Colonic mucosa (tissue), 4 donors: Measurements from ENCODE around the gene EFR3B. TPM values are rescaled to one million over a fixed set of nuclear protein-coding genes. Genes with fewer than 3 reads are reported as not detected.

Experiments used
- DNase-seq: peaks from one replicate; pipeline ENCODE4 v3.0.0-alpha.2; 2020
- H3K27ac ChIP-seq: fragments of 200-600 bp; one replicate; pipeline ENCODE4 v1.8.0; 2021
- H3K27me3 ChIP-seq: fragments of 200-600 bp; one replicate; pipeline ENCODE4 v1.8.0; 2021
- H3K36me3 ChIP-seq: fragments of 200-600 bp; one replicate; pipeline ENCODE4 v1.8.0; 2021
- H3K4me1 ChIP-seq: fragments of 200-600 bp; one replicate; pipeline ENCODE4 v1.8.0; 2021; ENCODE audit warnings: mild to moderate bottlenecking
- H3K4me3 ChIP-seq: fragments of 200-600 bp; one replicate; pipeline ENCODE4 v1.8.0; 2021
- H3K9ac ChIP-seq, 2 donors: one replicate each; pipeline ENCODE4 v1.7.0; 2013; ENCODE audit warnings: control low read depth in 2 of 2, low read depth in 2 of 2, low read length in 2 of 2
- H3K9me3 ChIP-seq: fragments of 200-600 bp; one replicate; pipeline ENCODE4 v1.8.0; 2021
- intact Hi-C: fragments of 100-400 bp; cut with DNase I; formaldehyde crosslinking; loops from one replicate; pipeline ENCODE4 v1.14.1; 2022
- total RNA-seq, 2 donors: library from RNA; stranded (reverse); fragmentation: NEBNext Ultra II Directional in 1 of 2; extraction: Animal tissue kit (Norgen Biotek cat#: 25700) in 1 of 2; gene quantifications; one replicate each; pipeline ENCODE4 v1.2.1, GENCODE V29; 2021
- TF ChIP-seq, protein P1 (sequence below): fragments of 200-600 bp; IDR thresholded peaks from one replicate; pipeline ENCODE4 v1.8.0; 2022; ENCODE audit warnings: antibody characterized with exemption, mild to moderate bottlenecking
- donor health status: healthy.
- donor health status: DM: no; HTN: no; CAD: no.
- donor health status: DM: no; HTN: no; CAD: no.

Gene EFR3B
- total RNA-seq, 2 donors from 2014 or later = 1.7 to 1.8 TPM

DNA sequence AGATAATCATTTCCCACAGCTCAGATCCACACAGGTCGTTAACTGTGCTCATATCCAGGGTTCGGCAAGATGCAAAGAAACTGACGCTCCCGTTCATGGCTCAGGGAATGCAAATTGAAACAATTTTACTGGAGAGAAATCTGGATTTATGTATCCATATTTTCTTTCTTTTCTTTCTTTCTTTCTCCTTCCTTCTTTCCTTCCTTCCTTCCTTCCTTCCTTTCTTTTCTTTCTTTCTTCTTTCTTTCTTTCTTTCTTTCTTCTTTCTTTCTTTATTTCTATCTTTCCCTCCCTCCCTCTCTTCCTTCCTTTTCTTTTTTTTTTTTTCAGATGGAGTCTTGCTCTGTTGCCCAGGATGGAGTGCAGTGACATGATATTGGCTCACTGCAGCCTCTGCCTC lies 146.5 kb downstream of the EFR3B start:
- Histone ChIP-seq H3K36me3 (no peaks in the 10 kb centered on the region), H3K9me3 (no peaks in the 10 kb centered on the region), H3K4me3 (no peak overlapping the region), H3K27ac (no peak overlapping the region), H3K9ac (no peak overlapping the region), H3K4me1 (no peaks in the 10 kb centered on the region), H3K27me3 (no peaks in the 10 kb centered on the region)
- intact Hi-C loops = no loop called here
- TF ChIP-seq, protein P1, sequence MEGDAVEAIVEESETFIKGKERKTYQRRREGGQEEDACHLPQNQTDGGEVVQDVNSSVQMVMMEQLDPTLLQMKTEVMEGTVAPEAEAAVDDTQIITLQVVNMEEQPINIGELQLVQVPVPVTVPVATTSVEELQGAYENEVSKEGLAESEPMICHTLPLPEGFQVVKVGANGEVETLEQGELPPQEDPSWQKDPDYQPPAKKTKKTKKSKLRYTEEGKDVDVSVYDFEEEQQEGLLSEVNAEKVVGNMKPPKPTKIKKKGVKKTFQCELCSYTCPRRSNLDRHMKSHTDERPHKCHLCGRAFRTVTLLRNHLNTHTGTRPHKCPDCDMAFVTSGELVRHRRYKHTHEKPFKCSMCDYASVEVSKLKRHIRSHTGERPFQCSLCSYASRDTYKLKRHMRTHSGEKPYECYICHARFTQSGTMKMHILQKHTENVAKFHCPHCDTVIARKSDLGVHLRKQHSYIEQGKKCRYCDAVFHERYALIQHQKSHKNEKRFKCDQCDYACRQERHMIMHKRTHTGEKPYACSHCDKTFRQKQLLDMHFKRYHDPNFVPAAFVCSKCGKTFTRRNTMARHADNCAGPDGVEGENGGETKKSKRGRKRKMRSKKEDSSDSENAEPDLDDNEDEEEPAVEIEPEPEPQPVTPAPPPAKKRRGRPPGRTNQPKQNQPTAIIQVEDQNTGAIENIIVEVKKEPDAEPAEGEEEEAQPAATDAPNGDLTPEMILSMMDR = no peak
- no peak for DNase-seq

GRCh38 chr2:25190536-25190935 lies 148.7 kb downstream of the EFR3B start:
- intact Hi-C loops = no loop called here
- H3K9me3 ChIP-seq = no peaks in the 10 kb centered on the region
- no peaks in the 10 kb centered on the region for H3K27me3 ChIP-seq
- H3K9ac ChIP-seq = no peak overlapping the region
- H3K4me3 ChIP-seq = no peak overlapping the region
- DNase-seq = no peak
- no peaks in the 10 kb centered on the region for H3K36me3 ChIP-seq
- no peaks in the 10 kb centered on the region for H3K4me1 ChIP-seq
- H3K27ac ChIP-seq = no peak overlapping the region
- TF ChIP-seq, protein P1 = no peak

DNA sequence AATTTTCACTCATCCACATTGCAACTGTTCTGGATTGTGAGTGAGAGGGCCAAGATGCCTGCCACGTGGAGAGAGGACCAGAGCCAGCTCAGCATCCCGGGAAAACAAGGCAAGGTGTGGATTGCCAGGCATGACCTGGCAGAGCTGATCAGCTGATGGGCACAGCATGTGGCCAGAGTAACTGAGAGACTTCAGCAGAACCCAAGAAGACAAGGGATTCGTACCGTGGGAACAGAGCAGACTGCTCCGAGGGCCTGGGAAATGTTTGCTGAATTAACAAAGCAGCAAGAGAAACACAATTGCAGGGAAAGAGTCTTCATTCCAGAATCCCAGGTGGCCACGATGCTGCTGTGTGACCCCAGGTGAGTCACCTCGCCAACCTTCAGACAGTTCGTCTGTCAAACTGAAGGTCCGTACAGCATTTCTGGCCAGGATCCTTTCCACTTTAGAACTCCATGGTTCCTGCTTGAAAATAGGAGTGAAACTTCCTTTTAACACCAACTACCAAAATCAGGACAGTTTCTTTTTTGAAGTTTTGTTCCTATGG lies 152.8 kb downstream of the EFR3B start:
- Histone ChIP-seq H3K27ac (no peak overlapping the region), H3K36me3 (no peaks in the 10 kb centered on the region), H3K4me3 (no peak overlapping the region), H3K27me3 (no peaks in the 10 kb centered on the region), H3K4me1 (no peaks in the 10 kb centered on the region), H3K9ac (no peak overlapping the region), H3K9me3 (no peaks in the 10 kb centered on the region)
- intact Hi-C loops = loop anchor here (5.0 kb wide), 1 partner anchor 217 kb away; no protein-coding TSS in a partner anchor
- TF ChIP-seq, protein P1 = no peak
- DNase-seq = no peak

DNA sequence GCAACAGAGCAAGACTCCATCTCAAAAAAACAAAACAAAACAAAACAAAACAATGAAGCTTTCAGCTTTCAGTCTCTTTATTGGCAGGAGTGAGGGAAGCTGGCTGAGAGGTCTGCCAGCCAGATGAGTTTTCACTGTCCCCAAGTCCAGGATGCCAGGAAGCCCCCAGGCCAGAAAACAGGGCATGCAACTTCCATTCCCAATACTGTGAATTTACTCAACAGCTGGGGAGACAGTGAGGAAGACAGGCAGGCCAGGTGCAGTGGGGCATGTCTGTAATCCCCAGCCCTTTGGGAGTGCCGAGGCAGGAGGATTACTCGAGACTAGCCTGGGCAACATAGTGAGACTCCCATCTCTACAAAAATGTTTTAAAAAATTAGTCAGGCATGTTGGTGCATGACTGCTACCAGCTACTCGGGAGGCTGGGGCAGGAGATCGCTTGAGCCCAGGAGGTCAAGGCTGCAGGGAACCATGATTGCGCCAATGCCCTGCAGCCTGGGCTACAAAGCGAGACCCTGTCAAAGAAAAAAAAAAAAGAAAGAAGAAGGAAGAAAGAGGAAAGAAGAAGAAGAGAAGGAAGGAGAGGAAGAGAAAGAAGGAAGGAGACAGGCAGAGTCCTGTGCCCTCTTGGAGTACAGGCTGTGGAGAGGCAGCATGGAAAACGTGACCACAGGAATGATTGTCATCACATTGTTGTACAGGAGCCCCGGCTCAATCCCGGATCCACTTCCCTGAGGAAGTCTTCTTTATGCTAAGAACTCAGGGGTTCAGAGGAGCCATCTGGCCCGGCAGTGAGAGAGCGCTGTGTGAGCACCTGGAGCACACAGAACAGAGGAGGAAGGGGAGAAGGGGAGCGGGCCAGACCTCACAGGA lies 155.7 kb downstream of the EFR3B start:
- H3K4me3 ChIP-seq = no peak overlapping the region
- H3K9ac ChIP-seq = peak overlapping the region in 1 of 2 donors; percentile 32
- TF ChIP-seq, protein P1 = no peak
- no peak for DNase-seq
- no peaks in the 10 kb centered on the region for H3K9me3 ChIP-seq
- intact Hi-C loops = loop anchor here (5.0 kb wide), 1 partner anchor 220 kb away; no protein-coding TSS in a partner anchor
- H3K4me1 ChIP-seq = no peaks in the 10 kb centered on the region
- no peak overlapping the region for H3K27ac ChIP-seq
- H3K27me3 ChIP-seq = no peaks in the 10 kb centered on the region
- no peaks in the 10 kb centered on the region for H3K36me3 ChIP-seq

DNA sequence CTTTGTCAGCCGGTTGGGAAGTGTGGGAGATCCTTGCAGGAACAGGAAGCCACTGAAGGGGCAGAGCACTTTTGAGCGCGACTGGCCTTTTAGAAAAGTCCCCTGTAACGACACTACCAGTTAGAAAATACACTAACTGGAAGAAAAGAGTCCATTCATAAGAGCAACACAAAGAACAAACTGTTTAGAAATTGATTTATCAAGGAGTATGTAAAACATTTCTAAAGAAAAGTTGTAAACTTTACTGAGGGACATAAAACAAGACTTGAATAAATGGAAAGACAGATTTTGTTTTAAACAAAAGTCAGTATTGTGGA lies 156.3 kb downstream of the EFR3B start:
- H3K36me3 ChIP-seq = no peaks in the 10 kb centered on the region
- H3K4me3 ChIP-seq = no peak overlapping the region
- peak overlapping the region in 1 of 2 donors; percentile 32 for H3K9ac ChIP-seq
- TF ChIP-seq, protein P1 = no peak
- H3K9me3 ChIP-seq = no peaks in the 10 kb centered on the region
- no peak for DNase-seq
- no peak overlapping the region for H3K27ac ChIP-seq
- no peaks in the 10 kb centered on the region for H3K27me3 ChIP-seq
- H3K4me1 ChIP-seq = no peaks in the 10 kb centered on the region
- intact Hi-C loops = loop anchor here (5.0 kb wide), 1 partner anchor 221 kb away; no protein-coding TSS in a partner anchor
